GM13977 (cell line): Measurements from ENCODE around the gene MEGF6.

Experiments
- DNase-seq: peaks from one replicate; pipeline ENCODE4 v3.0.0; 2012; ENCODE audit warnings: low spot score
- in situ Hi-C: fragments of 300-500 bp; cut with MboI; formaldehyde crosslinking; loops from one replicate; pipeline ENCODE4 v1.12.0; 2022; ENCODE audit warnings: low sequenced_read_pairs, low pct_unique_long_range_greater_than_20kb, mixed read lengths, inconsistent platforms; ENCODE audit not compliant: unreplicated experiment
- TF ChIP-seq, protein P1 (sequence below): IDR thresholded peaks from 2 replicates; pipeline ENCODE4 v1.5.1; 2012; ENCODE audit warnings: mild to moderate bottlenecking, control low read depth; ENCODE audit not compliant: insufficient read depth; ENCODE audit errors: extremely low read depth, missing control alignments

The MEGF6 gene

GRCh38 chr1:3452866-3453175 lies 158.5 kb downstream of the MEGF6 start:
- in situ Hi-C loops = no loop called here
- DNase-seq = no peak
- TF ChIP-seq, protein P1, sequence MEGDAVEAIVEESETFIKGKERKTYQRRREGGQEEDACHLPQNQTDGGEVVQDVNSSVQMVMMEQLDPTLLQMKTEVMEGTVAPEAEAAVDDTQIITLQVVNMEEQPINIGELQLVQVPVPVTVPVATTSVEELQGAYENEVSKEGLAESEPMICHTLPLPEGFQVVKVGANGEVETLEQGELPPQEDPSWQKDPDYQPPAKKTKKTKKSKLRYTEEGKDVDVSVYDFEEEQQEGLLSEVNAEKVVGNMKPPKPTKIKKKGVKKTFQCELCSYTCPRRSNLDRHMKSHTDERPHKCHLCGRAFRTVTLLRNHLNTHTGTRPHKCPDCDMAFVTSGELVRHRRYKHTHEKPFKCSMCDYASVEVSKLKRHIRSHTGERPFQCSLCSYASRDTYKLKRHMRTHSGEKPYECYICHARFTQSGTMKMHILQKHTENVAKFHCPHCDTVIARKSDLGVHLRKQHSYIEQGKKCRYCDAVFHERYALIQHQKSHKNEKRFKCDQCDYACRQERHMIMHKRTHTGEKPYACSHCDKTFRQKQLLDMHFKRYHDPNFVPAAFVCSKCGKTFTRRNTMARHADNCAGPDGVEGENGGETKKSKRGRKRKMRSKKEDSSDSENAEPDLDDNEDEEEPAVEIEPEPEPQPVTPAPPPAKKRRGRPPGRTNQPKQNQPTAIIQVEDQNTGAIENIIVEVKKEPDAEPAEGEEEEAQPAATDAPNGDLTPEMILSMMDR = no peak

- in situ Hi-C loops = no loop called here
- TF ChIP-seq, protein P1 = no peak
- DNase-seq = no peak
Measured at GRCh38 chr1:3451994-3452865, 159.1 kb downstream of the MEGF6 start.

DNA sequence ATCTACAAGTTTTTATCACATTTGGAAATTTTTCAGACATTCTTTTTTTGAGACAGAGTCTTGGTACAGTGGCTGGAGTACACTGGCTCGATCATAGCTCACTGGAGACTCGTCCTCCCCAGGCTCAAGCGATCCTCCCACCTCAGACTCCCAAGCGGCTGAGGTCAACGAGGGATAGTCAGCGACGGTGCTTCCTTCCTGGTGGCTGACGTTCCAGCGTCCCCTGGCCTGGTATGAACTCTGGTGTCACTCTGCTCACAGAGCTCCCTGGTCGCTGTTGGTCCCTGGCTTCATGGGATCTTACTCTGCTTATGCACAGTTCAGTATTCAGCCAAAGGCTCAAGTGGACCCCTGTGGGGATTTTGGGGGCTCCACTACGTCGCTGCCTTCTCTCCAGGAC lies 160.3 kb downstream of the MEGF6 start:
- no peak for DNase-seq
- in situ Hi-C loops = no loop called here
- TF ChIP-seq, protein P1 = no peak

GRCh38 chr1:3450202-3450863 lies 161.0 kb downstream of the MEGF6 start:
- DNase-seq = no peak
- in situ Hi-C loops = no loop called here
- TF ChIP-seq, protein P1 = no peak

DNA sequence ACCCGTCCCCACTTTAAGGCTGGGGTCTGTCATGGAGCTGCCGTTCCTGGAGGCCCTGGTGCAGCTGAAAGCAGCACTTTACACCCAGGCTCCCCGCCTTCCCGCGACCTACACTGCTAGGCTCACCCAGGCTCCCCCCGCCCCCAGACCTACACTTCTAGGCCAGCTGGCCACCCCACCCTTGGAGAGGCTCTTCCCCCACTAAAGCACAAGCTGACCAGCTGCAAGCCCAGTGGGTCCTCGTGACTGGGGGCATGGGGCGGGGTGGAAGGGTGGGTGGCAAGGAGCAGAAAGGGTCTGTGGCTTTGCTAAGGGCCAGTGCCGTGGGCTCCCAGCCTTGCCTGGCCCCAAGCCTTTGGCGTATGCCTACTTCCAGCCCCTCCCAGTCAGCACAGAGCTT lies 166.6 kb downstream of the MEGF6 start:
- in situ Hi-C loops = no loop called here
- TF ChIP-seq, protein P1 = no peak
- DNase-seq = no peak

DNA sequence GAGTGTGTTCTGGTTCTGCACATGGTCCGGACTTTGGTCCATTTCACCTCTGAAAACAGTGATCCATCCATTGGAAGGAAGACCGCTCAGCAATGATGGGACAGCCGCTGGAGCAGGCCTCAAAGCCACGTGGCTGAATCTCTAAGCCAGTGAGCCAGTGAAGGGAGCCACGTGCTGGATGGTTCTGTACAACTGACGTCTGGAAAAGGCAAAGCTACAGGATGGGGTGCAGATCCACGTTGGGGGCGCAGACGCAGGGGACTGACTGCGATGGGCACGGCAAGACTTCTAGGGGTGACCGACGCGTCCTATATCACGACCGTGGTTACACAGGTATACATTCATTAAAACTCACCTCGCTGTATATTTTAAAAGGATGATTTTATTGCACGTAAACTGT lies 167.0 kb downstream of the MEGF6 start:
- DNase-seq = no peak
- TF ChIP-seq, protein P1 = no peak
- in situ Hi-C loops = no loop called here
